Smooth muscle cell of bladder (primary cell): ENCODE results near the gene CLDN9. TPM values are rescaled to one million over a fixed set of nuclear protein-coding genes. Genes with fewer than 3 reads are reported as not detected.

ENCODE experiments used
- total RNA-seq: library from RNA; depleted of rRNA; stranded (reverse); fragments of >200 nt; gene quantifications from 2 replicates; pipeline ENCODE4 v1.2.3, GENCODE V29; 2014

Gene CLDN9, protein sequence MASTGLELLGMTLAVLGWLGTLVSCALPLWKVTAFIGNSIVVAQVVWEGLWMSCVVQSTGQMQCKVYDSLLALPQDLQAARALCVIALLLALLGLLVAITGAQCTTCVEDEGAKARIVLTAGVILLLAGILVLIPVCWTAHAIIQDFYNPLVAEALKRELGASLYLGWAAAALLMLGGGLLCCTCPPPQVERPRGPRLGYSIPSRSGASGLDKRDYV
- not detected in 2 replicates for total RNA-seq

DNA sequence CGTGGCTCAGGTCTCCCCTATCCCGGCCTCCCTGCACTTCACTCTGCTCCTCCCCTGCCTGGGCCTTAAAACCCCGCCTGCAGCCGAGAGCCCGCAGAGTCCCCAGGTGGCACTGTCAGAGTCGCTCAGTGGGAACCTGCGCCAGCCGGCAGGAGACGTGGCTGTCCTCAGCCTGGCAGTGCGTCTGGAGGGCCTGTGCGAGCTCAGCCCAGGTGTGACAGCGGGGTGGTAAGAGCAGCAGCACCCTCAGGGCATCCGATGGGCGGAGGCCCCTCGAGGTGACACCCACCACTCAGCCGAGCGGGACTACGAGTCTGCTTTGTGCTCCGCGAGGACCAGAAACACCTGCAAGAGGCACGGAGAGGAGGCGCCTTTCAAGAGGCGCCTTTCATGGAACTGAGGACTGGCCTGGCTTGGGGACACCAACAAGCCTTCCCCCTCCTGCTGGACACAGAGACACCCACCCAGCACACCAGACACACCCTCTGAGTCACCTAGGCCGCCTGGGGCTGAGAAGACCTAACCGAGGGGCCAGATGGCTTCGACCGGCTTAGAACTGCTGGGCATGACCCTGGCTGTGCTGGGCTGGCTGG, at the start of gene CLDN9:
CLDN9 (plus strand) TSS at position 96 of the 593 bp plus-strand sequence; CDS start at position 536, 440 bp downstream.

GRCh38 chr16:2963723-2964474, 48.8 kb upstream of the CLDN9 start, which contains the start of gene KREMEN2:
Gene KREMEN2 (plus strand): TSS chr16:2964275. CDS start chr16:2964521, 246 bp downstream.

GRCh38 chr16:2968738-2969544, 43.8 kb upstream of the CLDN9 start, which contains the start of gene PAQR4:
Gene PAQR4 (plus strand): TSS chr16:2969348. CDS start chr16:2969675, 327 bp downstream.

DNA sequence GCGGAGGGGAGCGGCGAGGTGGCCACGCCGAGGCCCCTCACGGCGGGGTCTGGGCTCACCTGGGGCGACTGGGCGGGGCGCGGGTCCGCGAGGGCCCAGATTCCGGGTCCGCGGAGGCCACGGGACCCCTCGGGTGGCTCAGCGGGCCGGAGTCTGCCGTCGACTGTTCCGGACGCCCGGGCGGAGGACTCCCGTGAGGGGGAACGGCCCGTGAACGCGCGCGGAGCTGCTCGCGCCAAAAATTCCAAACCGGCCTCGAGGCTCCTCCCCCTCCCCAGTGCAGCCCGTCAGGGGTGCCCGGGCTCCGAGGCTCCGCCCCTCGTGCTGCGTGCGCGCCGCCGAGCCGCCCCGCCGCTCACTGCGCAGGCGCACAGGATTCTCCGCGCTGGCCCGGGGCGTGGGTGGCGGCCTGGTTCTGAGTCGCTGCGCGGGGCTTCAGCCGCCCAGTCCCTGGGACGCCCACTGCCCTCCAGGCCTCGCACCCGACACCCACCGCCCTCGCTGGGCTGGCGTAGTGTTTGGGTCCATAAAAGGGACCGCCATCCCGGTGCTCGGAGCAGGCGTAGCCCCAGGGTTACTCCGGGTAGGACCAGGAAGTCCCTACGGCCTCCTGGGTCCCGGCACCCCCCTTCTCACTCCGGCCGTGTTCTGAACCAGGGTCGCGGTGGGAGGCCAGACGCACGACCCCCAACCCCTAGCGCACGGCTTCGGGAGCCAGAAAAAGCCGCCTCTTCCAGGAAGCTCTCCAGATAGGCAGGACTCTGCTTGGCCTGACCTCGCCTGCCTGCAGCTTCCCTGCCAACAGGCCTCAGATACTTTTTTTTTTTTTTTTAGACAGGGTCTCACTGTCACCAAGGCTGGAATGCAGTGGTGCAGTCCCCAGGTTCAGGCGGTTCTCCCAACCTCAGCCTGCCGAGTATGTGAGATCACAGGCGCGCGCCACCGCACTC, 32.2 kb upstream of the CLDN9 start, which contains the start of gene PKMYT1:
PKMYT1 (minus strand) TSS at position 220 of the 950 bp plus-strand sequence. CDS start 789 bp downstream, outside the sequence.

GRCh38 chr16:3017794-3018506, 5.2 kb downstream of the CLDN9 start, which contains the start of gene CLDN6:
Gene CLDN6 (minus strand): TSS chr16:3018183. CDS start chr16:3016021, 2,162 bp downstream.

GRCh38 chr16:3020247-3020603, 7.5 kb downstream of the CLDN9 start, which contains the start of gene TNFRSF12A:
Gene TNFRSF12A (plus strand): TSS chr16:3020368. CDS start chr16:3020398, 30 bp downstream.

DNA sequence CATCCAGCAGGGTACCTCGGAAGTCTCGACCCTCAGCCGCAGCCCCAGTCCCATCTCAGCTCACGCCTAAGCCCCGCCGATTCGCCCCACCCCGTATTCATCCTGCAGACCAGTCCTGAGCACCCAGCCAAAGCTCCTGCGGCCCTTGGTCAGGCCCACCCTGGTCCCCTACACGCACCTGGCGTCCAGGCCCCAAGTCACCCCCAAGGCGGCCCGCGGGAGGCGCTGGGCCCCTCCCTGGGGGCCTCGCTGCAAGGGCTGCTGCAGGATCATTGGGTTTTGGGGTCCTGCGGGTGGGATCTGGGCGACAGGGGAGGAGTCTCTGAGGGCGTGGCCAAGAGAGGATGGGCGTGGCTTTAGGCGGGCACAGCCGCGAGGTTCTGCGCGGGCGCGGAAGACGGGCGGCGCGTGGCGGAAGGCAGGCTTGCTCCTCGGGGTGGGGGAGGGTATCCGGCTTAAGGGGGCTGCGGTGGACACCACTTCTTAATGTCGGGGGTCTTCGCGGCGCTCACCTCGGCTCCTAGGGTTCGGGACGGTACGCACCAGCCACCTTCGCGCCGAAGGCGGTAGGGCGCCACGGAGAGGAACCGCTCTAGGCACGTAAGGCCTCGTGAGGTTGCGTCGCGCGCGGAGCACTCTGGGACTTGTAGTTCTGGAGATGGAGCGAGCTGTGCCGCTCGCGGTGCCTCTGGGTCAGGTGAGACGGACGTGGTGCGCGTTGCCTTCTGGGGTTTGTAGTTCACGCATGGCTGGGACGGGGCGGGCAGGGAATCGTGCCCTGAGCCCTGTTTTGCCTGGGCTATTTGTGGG, 11.2 kb downstream of the CLDN9 start, which contains the start of the genes HCFC1R1 and THOC6:
HCFC1R1 (minus strand) TSS at position 274 of the 810 bp plus-strand sequence; CDS start at position 273, 1 bp downstream.
THOC6 (plus strand) TSS at position 367 of the 810 bp plus-strand sequence; CDS start at position 659, 292 bp downstream.

DNA sequence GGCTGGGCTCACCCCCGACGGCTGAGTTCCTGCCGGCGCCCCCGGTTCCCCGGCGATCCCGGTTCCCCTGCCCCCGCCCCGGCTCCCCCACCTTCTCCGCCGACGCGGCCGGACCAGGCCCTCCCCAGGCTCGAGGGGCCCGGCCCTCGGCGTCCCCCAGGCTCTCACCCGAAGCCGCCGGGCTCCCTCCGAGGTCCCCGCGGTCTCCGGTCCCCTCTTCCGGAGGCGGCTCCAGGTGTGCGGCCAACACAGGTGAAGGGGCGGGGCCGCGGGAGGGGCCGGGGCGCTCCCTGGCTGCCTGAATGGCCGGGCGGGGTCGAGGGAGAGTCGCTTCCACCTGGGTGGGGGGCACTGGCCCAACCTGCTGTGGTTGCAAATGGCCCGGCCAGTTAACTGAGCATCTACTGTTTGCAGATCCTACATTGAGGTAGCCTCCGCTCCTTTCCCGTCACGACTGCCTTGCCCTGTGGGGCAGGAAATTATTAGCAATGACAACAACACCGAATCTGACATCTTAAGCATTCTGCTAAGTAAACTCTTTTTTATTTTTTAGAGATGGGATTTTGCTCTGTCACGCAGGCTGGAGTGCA, 24.1 kb downstream of the CLDN9 start, which contains the start of gene BICDL2:
BICDL2 (minus strand) TSS at position 219 of the 590 bp plus-strand sequence. CDS start 1,448 bp downstream, outside the sequence.

GRCh38 chr16:3045758-3046640, 33.3 kb downstream of the CLDN9 start, which contains the start of gene MMP25:
Gene MMP25 (plus strand): TSS chr16:3046561. CDS start chr16:3046918, 357 bp downstream.

Other genes with a start within 250 kb of the CLDN9 start
- gene ELOB, start 235.6 kb upstream of the CLDN9 start, total RNA-seq = 507 and 710 TPM in 2 replicates
- gene PRSS33, start 225.4 kb upstream of the CLDN9 start, total RNA-seq = not detected in 2 replicates
- gene PRSS41, start 214.5 kb upstream of the CLDN9 start, total RNA-seq = not detected in 2 replicates
- gene PRSS21, start 195.7 kb upstream of the CLDN9 start, total RNA-seq = 0.55 TPM in 1 of 2 replicates, not detected in the other
- 0.18 and 1.3 TPM in 2 replicates for gene ZG16B, start 182.6 kb upstream of the CLDN9 start, total RNA-seq
- gene PRSS22, start 154.8 kb upstream of the CLDN9 start, total RNA-seq = not detected in 2 replicates
- gene FLYWCH2, start 129.7 kb upstream of the CLDN9 start, total RNA-seq = 72.2 and 88.2 TPM in 2 replicates
- 36.4 and 42.5 TPM in 2 replicates for gene FLYWCH1, start 101.0 kb upstream of the CLDN9 start, total RNA-seq
- not detected in 2 replicates for gene KREMEN2, start 48.6 kb upstream of the CLDN9 start, total RNA-seq
- gene PAQR4, start 43.6 kb upstream of the CLDN9 start, total RNA-seq = 0.55 and 0.85 TPM in 2 replicates
- gene PKMYT1, start 32.5 kb upstream of the CLDN9 start, total RNA-seq = 0.28 and 0.46 TPM in 2 replicates
- gene CLDN6, start 5.3 kb downstream of the CLDN9 start, total RNA-seq = not detected in 2 replicates
- gene TNFRSF12A, start 7.4 kb downstream of the CLDN9 start, total RNA-seq = 99.8 and 151 TPM in 2 replicates
- gene HCFC1R1, start 11.0 kb downstream of the CLDN9 start, total RNA-seq = 19.9 and 26.3 TPM in 2 replicates
- 22.9 and 29.1 TPM in 2 replicates for gene THOC6, start 11.1 kb downstream of the CLDN9 start, total RNA-seq
- under 0.01 and 0.37 TPM in 2 replicates for gene BICDL2, start 24.0 kb downstream of the CLDN9 start, total RNA-seq
- gene MMP25, start 33.6 kb downstream of the CLDN9 start, total RNA-seq = under 0.01 TPM in 1 of 2 replicates, not detected in the other
- 2.1 and 8.2 TPM in 2 replicates for gene IL32, start 52.7 kb downstream of the CLDN9 start, total RNA-seq
- not detected in 2 replicates for gene ZSCAN10, start 86.4 kb downstream of the CLDN9 start, total RNA-seq
- gene ZNF205, start 99.7 kb downstream of the CLDN9 start, total RNA-seq = 11.8 and 12.8 TPM in 2 replicates
- gene ZNF213, start 122.1 kb downstream of the CLDN9 start, total RNA-seq = 2.6 and 3.5 TPM in 2 replicates
- not detected in 2 replicates for gene OR1F1, start 175.3 kb downstream of the CLDN9 start, total RNA-seq
- 6.5 and 7.4 TPM in 2 replicates for gene ZNF200, start 222.2 kb downstream of the CLDN9 start, total RNA-seq
- gene MEFV, start 243.7 kb downstream of the CLDN9 start, total RNA-seq = under 0.01 and 0.14 TPM in 2 replicates